ENCODE measurements around the gene ZXDC. TPM values are rescaled to one million over a fixed set of nuclear protein-coding genes. Genes with fewer than 3 reads are reported as not detected.

Gene ZXDC
- total and polyA plus RNA-seq, 2 donors (not counting 1 experiment from before 2014, with no cell fraction given), result 38.9 to 70.9 TPM

GRCh38 chr3:126424751-126425150, 50.9 kb downstream of the ZXDC start:
- no peak overlapping the region for H3K4me2 ChIP-seq (replicated peaks; ENCODE audit: low read depth, low read length, poor library complexity, severe bottlenecking)
- POLR2A ChIA-PET, result no interaction called here
- no peak overlapping the region for H3K4me3 Mint-ChIP-seq
- ATAC-seq (ENCODE audit: low read depth), result no peak
- H3K4me1 Mint-ChIP-seq, result no peaks in the 10 kb centered on the region
- H3K27ac ChIP-seq (ENCODE audit: low read length in 2 of 2), result no peak overlapping the region
- DNase-seq, result no peak
- no peaks in the 10 kb centered on the region for H3K79me2 ChIP-seq (ENCODE audit: control insufficient read depth, insufficient read depth, low read length)
- H3K27me3 Mint-ChIP-seq, result no peaks in the 10 kb centered on the region
- intact Hi-C loops (cut with micrococcal nuclease), result no loop called here
- H3K4me3 ChIP-seq (ENCODE audit: control extremely low read depth in 1 of 5, extremely low read depth in 1 of 5, insufficient read depth in 1 of 5, low read depth in 2 of 5, low read length in 4 of 5), result no peak overlapping the region
- no peaks in the 10 kb centered on the region for H3K36me3 ChIP-seq (replicated peaks in 1 of 2; ENCODE audit: control extremely low read depth in 1 of 2, control insufficient read depth in 1 of 2, extremely low read depth in 1 of 2, insufficient read depth in 2 of 2, low read length in 1 of 2)
- WGBS (ENCODE audit: insufficient coverage), result 90% methylated on average over 2 of the region's 3 CpGs
- CTCF ChIA-PET, result no interaction called here
- H3K9me3 ChIP-seq (ENCODE audit: control extremely low read depth in 1 of 3, control insufficient read depth in 2 of 3, insufficient read depth in 1 of 3, low read length in 2 of 3), result peaks cover 0 to 16% (median 12%) of the 10 kb centered on the region in 3 donors
- H3K27ac Mint-ChIP-seq, result no peak overlapping the region
- H3K4me1 ChIP-seq (ENCODE audit: control insufficient read depth in 2 of 2, insufficient read depth in 2 of 2, low read length in 2 of 2), result no peaks in the 10 kb centered on the region
- no peak for TF ChIP-seq CTCF (IDR thresholded peaks at IDR 0.05)
- no peak for TF ChIP-seq EZH2 (IDR thresholded peaks at IDR 0.05; ENCODE audit: borderline replicate concordance, insufficient read depth, low read depth, low read length, poor library complexity, severe bottlenecking)
- H3K27me3 ChIP-seq (replicated peaks in 1 of 4; ENCODE audit: control extremely low read depth in 1 of 4, control insufficient read depth in 3 of 4, insufficient read depth in 4 of 4, low read length in 3 of 4), result no peaks in the 10 kb centered on the region
- no peak overlapping the region for H2AFZ ChIP-seq (ENCODE audit: insufficient read depth, low read depth, low read length, poor library complexity, severe bottlenecking)
- peaks cover 10% of the 10 kb centered on the region for H3K9me3 Mint-ChIP-seq (ENCODE audit: insufficient read depth)
- H4K20me1 ChIP-seq (ENCODE audit: control insufficient read depth, insufficient read depth, low read length, poor library complexity, severe bottlenecking), result no peaks in the 10 kb centered on the region
- H3K9ac ChIP-seq (ENCODE audit: low read length), result no peak overlapping the region

GRCh38 chr3:126424039-126424717, 51.5 kb downstream of the ZXDC start:
- H3K4me3 Mint-ChIP-seq, result no peak overlapping the region
- DNase-seq (no peak), ATAC-seq (ENCODE audit: low read depth) (no peak)
- H4K20me1 ChIP-seq (ENCODE audit: control insufficient read depth, insufficient read depth, low read length, poor library complexity, severe bottlenecking), result no peaks in the 10 kb centered on the region
- peaks cover 10% of the 10 kb centered on the region for H3K9me3 Mint-ChIP-seq (ENCODE audit: insufficient read depth)
- no peak overlapping the region for H3K4me2 ChIP-seq (replicated peaks; ENCODE audit: low read depth, low read length, poor library complexity, severe bottlenecking)
- H3K36me3 ChIP-seq (replicated peaks in 1 of 2; ENCODE audit: control extremely low read depth in 1 of 2, control insufficient read depth in 1 of 2, extremely low read depth in 1 of 2, insufficient read depth in 2 of 2, low read length in 1 of 2), result no peaks in the 10 kb centered on the region
- no peak overlapping the region for H3K27ac Mint-ChIP-seq
- intact Hi-C loops (cut with micrococcal nuclease), result no loop called here
- H2AFZ ChIP-seq (ENCODE audit: insufficient read depth, low read depth, low read length, poor library complexity, severe bottlenecking), result no peak overlapping the region
- no peak overlapping the region for H3K9ac ChIP-seq (ENCODE audit: low read length)
- no peaks in the 10 kb centered on the region for H3K27me3 Mint-ChIP-seq
- TF ChIP-seq CTCF (IDR thresholded peaks at IDR 0.05) (no peak), EZH2 (IDR thresholded peaks at IDR 0.05; ENCODE audit: borderline replicate concordance, insufficient read depth, low read depth, low read length, poor library complexity, severe bottlenecking) (no peak)
- CTCF ChIA-PET, result no interaction called here
- no peaks in the 10 kb centered on the region for H3K79me2 ChIP-seq (ENCODE audit: control insufficient read depth, insufficient read depth, low read length)
- WGBS (ENCODE audit: insufficient coverage), result 95% methylated on average over 10 of the region's 10 CpGs
- no peak overlapping the region for H3K27ac ChIP-seq (ENCODE audit: low read length in 2 of 2)
- H3K4me1 Mint-ChIP-seq, result no peaks in the 10 kb centered on the region
- no peaks in the 10 kb centered on the region for H3K27me3 ChIP-seq (replicated peaks in 1 of 4; ENCODE audit: control extremely low read depth in 1 of 4, control insufficient read depth in 3 of 4, insufficient read depth in 4 of 4, low read length in 3 of 4)
- no peaks in the 10 kb centered on the region for H3K4me1 ChIP-seq (ENCODE audit: control insufficient read depth in 2 of 2, insufficient read depth in 2 of 2, low read length in 2 of 2)
- H3K9me3 ChIP-seq (ENCODE audit: control extremely low read depth in 1 of 3, control insufficient read depth in 2 of 3, insufficient read depth in 1 of 3, low read length in 2 of 3), result peaks cover 0 to 16% (median 12%) of the 10 kb centered on the region in 3 donors
- POLR2A ChIA-PET, result no interaction called here
- H3K4me3 ChIP-seq (ENCODE audit: control extremely low read depth in 1 of 5, extremely low read depth in 1 of 5, insufficient read depth in 1 of 5, low read depth in 2 of 5, low read length in 4 of 5), result no peak overlapping the region
